Measurements from ENCODE around the gene ACBD6. TPM values are rescaled to one million over a fixed set of nuclear protein-coding genes. Genes with fewer than 3 reads are reported as not detected.

ACBD6 gene
- total RNA-seq, 1 donor from 2014 or later = 72.2 TPM

DNA sequence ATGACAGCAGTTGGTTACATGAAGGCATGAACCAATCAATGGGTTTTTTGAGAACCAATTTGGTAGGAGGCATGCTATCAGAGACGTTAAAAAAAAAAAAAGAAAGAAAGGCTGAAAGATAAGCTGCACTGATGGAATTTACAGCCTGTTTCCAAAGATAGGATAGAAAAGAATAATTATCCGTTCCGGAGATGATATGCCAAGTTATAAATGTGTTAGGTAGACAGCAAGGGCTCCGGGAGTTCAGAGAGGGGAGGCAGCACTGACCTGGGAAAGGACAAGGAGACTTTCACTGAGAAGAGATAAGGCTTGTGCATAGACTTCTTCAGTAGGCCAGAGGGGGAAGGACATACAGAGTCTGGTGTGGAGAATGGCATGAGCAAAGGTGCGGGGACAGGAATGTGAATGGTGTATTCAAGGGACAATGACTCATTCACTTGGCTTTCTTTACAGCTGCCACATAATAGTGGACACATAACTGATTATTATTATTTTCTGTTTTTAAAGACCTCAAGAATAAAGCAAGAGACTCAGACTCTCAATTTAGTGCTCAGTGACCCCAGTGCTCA is 24.8 kb upstream of the ACBD6 start:
- DNase-seq (ENCODE audit: extremely low read depth, low read depth, low spot score) = no peak

DNA sequence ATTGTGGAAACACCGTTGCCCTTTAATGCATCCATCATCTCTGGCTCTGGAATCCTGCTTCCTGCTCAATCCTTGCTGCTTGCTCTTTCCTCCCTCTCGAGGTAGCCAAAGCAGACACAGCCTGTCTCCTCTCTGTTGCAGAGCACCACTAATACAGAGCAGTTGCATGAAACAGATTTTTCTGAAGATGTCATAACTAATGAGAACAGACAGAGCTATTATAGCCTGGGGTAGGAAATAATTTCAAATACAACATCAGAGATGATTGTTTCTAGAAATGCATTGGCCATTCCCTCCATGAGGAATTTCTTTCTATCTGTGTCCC is 23.3 kb upstream of the ACBD6 start:
- no peak for DNase-seq (ENCODE audit: extremely low read depth, low read depth, low spot score)

DNA sequence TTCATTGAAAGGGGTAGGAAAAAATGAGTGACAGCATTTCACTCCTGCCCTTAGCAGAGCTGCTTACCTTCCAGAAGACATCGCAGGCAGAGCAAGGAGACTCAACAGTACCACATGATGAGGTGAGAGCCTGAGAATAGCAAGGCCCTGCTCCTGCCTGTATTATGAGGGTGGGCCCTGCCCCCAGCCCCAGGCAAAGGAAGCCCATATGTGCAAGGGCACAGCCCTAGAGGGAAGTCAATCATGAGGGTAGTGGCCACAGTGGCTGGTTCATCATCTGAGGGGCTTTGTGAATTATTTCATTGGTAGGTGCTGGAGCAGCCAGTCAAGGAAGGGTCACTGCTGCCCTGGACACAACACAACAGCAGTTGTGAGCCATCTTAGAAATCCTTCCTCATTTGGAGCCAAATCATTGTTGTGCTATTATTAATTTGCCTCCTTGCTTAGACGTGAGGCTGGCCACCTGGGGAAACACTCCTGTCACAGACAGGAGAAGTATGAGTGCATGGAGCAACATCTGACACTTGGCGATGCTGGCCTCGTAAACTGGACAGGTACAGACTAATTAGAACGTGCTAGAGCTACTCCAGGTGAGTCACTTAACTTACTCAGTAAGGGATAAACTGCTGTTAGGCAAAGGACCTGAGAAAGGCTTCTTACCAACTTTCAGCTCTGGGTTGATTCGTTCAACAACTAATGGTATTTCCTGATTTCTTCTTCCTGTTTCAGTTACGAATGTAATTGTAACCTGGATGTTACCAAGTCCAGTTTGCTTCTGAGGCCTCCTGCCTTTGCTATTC is 22.7 kb upstream of the ACBD6 start:
- no peak for DNase-seq (ENCODE audit: extremely low read depth, low read depth, low spot score)

DNA sequence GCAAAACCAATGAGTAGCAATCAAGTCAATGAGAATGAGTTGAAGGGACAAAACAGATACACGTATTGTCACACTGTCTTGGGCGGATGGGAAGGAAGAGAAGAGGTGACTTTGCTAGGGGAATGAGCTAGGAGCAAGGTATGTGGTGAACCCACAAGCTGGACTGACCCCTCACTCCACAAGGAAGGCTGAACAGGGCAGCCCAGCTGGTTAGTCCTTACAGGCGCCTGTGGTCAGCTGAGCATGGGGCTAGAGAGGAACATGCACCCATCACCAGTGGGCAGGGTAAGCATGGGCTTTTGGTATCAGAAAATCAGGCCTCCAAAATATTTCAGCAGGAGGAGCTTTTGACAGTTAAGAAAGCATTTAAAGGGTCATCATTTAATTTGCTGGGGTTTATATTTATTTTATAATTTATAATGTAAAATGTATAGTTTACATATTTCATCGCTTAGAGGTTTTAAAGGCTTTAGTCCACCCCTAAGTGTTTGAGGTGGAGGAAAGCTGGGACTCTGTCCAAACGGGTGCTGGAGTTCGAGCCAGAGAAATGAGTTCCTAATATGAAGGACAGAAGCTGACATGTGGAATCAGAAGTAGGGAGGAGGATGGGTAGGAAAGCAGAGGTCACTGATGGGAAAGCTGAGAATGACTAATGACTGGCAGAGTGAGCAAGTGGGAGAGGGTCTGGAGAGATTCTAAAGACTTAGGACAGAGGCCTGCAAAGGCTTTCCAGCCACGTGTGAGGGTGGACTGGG is 22.0 kb upstream of the ACBD6 start:
- no peak for DNase-seq (ENCODE audit: extremely low read depth, low read depth, low spot score)

DNA sequence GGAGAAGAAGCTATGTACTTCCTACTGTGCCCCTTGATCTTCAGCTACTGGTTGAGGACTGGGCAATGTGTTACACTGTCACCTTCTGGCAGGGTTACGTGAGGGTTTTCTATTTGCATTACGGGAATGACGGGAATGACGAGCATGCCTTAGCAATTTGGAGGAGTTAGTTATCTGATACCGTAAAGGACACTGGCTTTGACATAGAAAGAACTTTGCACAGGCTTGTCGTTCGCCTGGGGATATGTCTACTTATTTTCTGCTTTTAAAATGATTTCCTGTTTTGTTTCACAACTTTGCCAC is 19.8 kb upstream of the ACBD6 start:
- DNase-seq (ENCODE audit: extremely low read depth, low read depth, low spot score) = no peak

DNA sequence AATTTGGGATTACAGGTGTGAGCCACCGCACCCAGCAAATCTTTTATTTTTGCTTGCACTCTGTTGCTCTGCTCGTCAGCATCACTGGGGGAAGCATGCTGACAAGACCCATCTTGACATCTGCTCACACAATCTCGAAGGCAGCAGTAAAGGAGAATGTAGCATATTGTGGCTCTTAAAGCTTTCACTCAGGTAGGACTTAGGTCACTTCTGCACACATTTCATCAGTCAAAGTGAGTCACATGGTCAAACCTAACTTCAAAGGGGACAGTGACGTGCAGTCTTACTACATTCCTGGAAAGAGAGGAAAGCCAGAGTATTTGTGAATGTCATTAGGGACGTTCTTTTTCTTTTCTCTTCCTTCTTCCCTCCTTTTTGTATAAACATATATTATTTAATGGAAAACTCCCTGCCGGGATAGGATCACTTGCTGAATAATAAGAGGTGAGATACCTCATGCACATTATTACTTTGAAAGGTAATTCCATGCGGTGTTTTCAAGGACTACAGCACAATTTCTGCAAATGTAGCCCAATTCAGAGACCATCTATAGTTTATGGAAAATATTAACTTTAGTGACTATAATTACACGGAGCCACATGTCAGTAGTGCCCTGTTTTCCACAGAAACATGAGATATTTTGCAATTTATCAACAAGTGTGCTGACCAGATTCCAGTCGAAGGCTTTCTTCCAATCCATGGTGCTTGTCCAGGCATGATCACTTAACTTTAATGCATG is 19.3 kb upstream of the ACBD6 start:
- no peak for DNase-seq (ENCODE audit: extremely low read depth, low read depth, low spot score)

DNA sequence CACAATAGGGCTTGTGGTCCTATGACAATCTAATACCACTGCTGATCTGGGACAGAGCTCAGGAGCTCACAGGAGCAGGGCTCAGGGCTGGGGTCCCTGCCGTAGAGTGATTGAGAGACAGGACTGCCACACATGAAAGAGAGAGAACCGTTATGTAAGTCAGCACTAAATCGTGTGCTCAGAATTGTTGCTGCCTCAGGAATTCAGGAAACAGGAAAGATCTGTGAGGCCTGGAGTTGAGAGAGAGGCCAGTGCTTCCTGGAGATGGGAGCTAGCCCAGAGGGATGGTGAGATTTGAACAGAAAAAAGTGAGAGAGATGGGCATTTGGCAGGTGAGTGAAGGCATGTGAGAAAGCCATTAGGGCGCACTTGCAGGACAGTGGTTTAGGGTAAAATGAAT is 17.5 kb upstream of the ACBD6 start:
- no peak for DNase-seq (ENCODE audit: extremely low read depth, low read depth, low spot score)

DNA sequence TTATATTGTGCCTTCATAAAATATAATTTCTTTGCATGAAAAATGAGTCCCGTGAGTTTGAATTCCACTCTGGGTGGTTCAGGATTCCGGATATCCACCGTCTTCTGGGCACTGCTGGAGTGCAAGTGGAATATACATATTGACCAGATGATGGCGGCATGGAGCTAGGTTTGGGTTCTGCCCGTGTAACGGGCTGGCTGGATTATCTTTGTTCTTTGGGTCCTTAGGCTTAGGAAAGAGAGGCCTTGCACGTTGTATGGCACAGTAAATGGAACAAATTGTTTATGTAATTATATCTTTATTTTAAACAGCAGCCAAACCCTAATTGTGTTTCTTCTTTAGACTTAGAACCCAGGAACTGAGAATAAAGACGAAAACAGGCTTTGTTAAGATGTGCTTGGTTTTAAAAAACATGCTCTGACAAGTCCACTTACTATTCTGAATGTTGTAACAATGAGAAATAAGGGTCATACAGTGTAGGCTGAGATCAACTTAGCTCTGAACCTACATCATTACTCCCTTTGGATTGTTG is 13.5 kb upstream of the ACBD6 start:
- DNase-seq (ENCODE audit: extremely low read depth, low read depth, low spot score) = no peak

DNA sequence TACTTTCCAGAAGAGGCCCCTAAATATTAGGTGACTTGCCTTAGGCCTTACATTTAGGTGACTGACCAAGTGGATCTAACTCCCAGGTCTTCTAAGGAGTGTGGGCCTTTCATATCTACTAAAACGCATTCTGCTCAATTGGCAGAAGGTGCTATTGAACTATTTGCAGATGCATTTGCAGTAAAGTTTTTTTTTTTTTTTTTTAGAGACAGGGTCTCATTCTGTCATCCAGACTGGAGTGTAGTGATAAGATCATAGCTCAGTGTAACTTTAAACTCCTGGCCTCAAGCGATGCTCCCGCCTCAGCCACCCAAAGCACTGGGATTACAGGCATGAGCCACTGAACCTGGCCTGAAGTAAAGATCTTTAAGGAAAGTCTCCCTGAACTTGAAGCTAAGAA is 13.0 kb upstream of the ACBD6 start:
- no peak for DNase-seq (ENCODE audit: extremely low read depth, low read depth, low spot score)

DNA sequence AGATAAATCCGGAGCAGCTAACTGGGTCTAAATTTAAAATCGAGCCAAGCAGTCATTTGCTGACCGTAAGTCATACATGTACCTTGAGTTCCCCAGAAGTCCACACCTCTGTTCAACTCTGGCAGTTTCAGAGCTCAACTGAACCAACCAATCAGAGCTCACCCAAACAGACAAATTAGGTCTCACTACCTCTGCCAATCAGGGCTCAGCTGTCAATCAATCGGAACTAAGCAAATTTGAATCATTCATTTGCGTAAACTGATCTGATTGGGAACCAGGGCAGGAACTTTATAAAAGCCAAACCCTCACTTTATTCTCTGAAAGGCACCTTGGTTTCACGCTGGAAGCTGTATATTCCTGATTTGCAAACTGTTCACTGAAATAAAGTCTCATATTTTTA is 11.2 kb upstream of the ACBD6 start:
- DNase-seq (ENCODE audit: extremely low read depth, low read depth, low spot score) = no peak

DNA sequence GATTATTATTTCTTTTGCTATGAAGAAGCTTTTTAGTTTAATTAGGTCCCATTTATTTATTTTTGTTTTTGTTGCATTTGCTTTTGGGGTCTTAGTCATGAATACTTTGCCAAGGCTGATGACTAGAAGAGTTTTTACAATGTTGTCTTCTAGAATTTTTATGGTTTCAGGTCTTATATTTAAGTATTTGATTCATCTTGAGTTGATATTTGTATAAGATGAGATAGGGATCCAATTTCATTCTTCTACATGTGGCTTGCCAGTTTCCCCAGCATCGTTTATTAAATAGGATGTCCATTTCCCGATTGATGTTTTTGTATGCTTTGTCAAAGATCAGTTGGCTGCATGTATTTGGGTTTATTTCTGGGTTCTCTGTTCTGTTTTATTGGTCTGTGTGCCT is 8.5 kb upstream of the ACBD6 start:
- DNase-seq (ENCODE audit: extremely low read depth, low read depth, low spot score) = no peak

DNA sequence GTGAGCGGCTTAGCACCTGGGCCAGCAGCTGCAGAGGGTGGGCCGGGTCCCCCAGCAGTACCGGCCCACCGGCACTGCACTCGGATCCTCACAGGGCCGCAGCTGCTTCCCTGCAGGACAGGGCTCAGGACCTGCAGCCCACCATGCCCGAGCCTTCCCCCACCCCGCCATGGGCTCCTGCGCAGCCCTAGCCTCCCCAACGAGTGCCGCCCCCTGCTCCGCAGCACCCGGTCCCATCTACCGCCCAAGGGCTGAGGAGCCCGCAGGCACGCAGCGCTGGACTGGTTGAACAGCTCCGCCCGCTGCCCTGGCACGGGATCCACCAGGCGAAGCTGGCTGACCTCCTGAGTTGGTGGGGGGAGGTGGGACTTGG is 6.3 kb upstream of the ACBD6 start:
- DNase-seq (ENCODE audit: extremely low read depth, low read depth, low spot score) = no peak

DNA sequence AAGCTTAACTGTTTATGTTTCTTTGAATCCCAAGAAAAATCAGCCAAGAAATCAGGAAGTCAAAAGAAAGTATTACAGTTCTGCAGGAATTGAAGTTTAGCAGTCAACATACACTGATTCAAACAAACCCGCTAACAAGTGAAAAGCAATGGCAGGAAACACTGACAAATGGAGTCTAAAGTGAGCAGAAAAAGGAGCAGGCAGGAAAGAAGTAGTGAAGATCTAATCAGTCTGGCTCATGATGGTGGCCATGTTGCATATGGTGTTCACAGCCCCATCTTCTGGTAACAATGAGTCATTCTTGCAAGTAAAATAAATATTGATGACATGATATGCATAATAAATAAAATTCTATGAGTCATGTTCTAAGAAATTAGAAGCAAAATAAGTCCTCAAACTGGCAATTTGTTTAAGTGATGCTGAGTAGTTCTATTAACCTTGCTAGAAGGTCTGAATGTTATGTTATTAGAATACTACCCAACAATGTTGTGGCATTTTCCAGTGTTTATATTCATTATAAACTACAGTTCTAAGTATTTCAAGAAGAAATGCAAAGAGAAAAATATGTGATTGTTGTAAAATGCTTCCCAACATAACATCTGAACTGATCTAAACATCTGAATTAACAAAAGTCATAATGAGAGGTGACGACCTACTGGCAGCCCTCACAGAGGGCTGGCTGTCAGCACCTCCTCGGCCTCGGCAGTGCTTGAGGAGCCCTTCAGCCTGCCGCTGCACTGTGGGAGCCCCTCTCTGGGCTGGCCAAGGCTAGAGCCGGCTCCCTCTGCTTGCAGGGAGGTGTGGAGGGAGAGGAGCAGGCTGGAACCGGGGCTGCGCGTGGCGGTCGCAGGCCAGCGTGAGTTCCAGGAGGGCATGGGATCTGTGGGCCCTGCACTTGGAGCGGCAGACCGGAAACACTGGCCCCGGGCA is 5.7 kb upstream of the ACBD6 start:
- no peak for DNase-seq (ENCODE audit: extremely low read depth, low read depth, low spot score)

DNA sequence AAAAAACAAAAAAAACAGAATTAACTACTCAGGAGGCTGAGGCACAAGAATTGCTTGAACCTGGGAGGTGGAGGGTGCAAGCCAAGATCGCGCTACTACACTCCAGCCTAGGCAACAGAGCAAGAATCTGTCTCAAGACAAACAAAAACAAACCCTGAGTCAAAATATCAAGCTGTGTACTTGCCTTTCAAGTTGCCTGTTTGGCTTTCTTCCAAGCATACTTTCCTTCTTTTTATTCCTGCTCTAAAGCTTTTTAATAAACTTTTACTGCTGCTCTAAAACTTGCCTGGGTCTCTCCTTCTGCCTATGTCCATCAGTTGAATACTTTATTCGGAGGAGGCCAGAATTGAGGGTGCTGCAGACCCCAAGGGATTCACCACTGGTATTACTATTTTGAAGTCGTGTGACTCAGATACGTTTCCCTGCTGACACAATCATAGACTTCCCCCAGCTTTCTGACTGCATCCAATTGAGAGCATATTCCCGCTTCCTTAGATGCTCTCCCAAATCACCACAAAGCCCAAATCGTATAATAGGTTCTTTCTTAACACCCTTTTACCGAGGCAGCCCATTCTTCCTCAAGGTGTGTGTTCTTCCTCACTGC is 3.5 kb upstream of the ACBD6 start:
- DNase-seq (ENCODE audit: extremely low read depth, low read depth, low spot score) = no peak

DNA sequence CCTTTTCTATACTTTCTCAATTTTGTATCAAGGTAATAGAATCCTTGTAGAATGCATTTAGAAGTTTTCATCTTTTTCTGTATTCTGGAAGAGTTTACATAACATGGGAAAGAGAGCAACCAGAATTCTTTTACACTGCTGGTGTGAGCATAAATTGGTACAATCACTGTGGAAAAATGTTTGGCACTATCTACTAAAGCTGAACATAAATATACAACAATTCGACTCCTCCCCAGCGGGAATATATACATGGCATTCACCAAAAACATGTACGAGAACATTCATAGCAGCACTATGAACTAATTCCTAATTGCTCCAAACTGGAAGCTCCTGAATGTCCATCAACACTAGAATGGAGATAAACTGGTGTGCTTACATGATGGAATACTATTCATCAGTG is 1.8 kb upstream of the ACBD6 start:
- no peak for DNase-seq (ENCODE audit: extremely low read depth, low read depth, low spot score)

DNA sequence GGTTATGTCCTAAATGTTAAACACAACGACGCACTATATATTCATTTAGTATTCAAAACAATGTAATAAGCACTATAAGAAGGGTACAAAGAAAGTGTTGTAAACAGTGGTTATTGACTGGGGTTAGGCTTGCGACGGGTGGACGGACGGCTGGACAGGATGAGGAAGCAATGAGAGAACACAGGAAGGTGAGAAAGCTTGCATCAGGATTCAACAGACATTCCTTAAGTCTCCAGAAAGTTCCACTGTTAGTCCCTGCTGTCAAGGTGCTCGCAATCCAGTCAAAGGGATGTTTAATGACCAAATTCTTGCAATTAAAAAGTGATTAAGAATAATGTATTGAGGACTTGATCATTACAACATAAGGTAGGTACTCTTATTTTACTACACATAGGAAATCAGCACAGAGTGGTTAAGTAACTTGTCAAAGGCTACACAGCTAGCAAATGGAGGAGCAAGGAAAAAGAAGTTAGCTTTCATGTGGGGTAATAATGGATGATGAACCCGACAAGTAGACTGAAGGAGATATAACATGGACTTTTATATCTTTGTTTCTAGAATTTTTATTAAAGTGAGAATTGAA is 994 bp upstream of the ACBD6 start:
- no peak for DNase-seq (ENCODE audit: extremely low read depth, low read depth, low spot score)

DNA sequence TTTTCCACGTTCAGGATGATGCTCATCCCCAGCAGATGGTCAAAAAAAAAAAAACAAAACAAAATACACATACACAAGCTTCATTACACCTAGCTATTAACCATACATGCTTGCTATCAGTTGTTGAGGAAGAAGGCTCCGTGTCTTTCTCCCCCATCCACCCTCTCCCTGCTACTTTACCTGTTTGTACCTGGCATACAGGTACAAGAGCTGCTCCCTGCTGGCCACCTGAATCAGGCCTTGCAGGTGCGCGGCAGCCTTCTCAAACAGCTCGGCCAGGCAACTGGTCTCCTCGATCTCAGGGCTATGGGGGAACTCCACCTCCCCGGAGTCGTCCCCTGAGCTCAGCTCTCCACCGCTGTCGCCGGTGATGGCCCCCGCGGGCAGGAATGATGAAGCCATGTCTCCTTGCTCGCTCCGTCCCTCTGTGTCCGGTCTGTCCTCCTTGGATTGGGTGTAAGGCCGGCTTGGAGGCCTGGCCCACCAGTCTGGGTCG is 464 bp downstream of the ACBD6 start:
- no peak for DNase-seq (ENCODE audit: extremely low read depth, low read depth, low spot score)

DNA sequence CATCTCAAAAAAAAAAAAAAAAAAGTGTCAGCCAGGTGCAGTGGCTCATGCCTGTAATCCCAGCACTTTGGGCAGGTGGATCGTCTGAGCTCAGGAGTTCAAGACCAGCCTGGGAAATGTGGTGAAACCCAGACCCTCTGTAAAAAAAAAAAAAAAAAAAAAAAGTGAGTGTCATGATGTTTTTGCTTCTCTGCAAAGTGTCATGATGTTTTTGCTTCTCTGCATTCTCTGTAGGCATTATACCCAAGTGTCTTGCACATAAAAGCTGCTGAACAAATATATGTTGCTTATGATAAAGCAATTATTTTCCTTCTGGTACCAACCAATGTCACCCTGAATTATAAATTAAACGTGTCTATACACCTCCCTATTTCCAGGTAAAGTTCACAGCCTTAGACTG is 1.7 kb downstream of the ACBD6 start:
- no peak for DNase-seq (ENCODE audit: extremely low read depth, low read depth, low spot score)

DNA sequence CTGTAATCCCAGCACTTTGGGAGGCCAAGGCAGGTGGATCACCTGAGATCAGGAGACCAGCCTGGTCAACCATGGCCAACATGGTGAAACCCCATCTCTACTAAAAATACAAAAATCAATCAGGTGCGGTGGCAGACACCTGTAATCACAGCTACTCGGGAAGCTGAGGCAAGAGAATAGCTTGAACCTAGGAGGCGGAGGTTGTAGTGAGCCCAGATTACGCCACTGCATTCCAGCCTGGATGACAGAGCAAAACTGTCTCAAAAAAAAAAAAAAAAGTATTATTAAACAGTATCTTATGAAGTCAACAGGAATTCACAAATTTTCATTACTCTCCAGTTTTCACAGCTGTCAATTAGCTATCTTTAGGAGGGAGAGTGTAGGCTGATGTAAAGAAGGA is 3.8 kb downstream of the ACBD6 start:
- DNase-seq (ENCODE audit: extremely low read depth, low read depth, low spot score) = no peak

DNA sequence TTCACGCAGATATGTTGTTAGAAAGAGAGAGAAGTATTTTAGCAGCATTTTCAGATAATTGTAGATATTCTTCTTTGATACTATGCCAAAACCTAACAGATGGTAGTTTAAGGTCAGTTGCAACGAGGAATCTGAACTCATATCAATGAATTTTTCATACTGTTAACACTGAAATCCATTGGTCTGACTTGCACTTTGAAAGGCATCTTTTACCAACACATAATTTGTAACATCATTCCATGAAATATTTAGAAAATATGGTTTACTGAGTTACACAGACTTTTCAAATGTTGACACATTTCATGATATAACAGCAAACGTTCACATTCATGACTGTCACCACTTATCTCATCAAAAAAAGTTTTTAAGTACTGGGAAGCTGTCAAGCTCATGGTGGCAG is 4.6 kb downstream of the ACBD6 start:
- no peak for DNase-seq (ENCODE audit: extremely low read depth, low read depth, low spot score)
